SU-DHL-6 (cell line): ENCODE results near the gene TJP2.
A peak's percentile ranks its signal among the peaks of the same experiment; 100 is the strongest.

Source experiments
- H2AFZ ChIP-seq: fragments of 200-600 bp; sonication (generic); 2 replicates; pipeline ENCODE4 v1.6.1; 2014; ENCODE audit warnings: low read depth, mild to moderate bottlenecking, moderate library complexity, mixed read lengths, antibody characterized with exemption, low read length; ENCODE audit not compliant: severe bottlenecking
- H3F3A ChIP-seq: fragments of 200-600 bp; shearing (Covaris generic); 2 replicates; pipeline ENCODE4 v1.6.0; 2016; ENCODE audit warnings: antibody characterized with exemption, mild to moderate bottlenecking; ENCODE audit not compliant: insufficient read depth
- H3K27ac ChIP-seq: fragments of 200-600 bp; sonication (generic); 2 replicates; pipeline ENCODE4 v1.5.1; 2016; ENCODE audit warnings: low read depth, mild to moderate bottlenecking, low read length, moderate library complexity, mixed read lengths
- H3K27me3 ChIP-seq: fragments of 200-600 bp; sonication (generic), shearing (Covaris generic); 2 replicates; pipeline ENCODE4 v1.6.0; 2014; ENCODE audit warnings: mild to moderate bottlenecking, low read length
- H3K36me3 ChIP-seq: fragments of 200-600 bp; sonication (generic); 2 replicates; pipeline ENCODE4 v1.6.1; 2014; ENCODE audit warnings: mild to moderate bottlenecking, low read length, mixed read lengths
- H3K4me2 ChIP-seq: fragments of 300-600, 200-600 bp; shearing (Covaris generic), sonication (generic); 2 replicates; pipeline ENCODE4 v1.6.0; 2014; ENCODE audit warnings: low read length, low read depth, mild to moderate bottlenecking; ENCODE audit not compliant: poor library complexity, severe bottlenecking
- H3K4me3 ChIP-seq: fragments of 200-600 bp; sonication (generic); 2 replicates; pipeline ENCODE4 v1.5.1; 2014; ENCODE audit warnings: antibody characterized with exemption, low read length, mild to moderate bottlenecking, mixed read lengths; ENCODE audit not compliant: insufficient read depth, poor library complexity, severe bottlenecking
- H3K79me2 ChIP-seq: fragments of 200-600 bp; sonication (generic); 2 replicates; pipeline ENCODE4 v1.6.1; 2014; ENCODE audit warnings: mild to moderate bottlenecking, low read length, moderate library complexity; ENCODE audit not compliant: insufficient read depth
- H3K9ac ChIP-seq: fragments of 200-600 bp; sonication (generic); 2 replicates; pipeline ENCODE4 v1.7.0; 2014; ENCODE audit warnings: mild to moderate bottlenecking, low read length
- H3K9me2 ChIP-seq: fragments of 200-600 bp; sonication (generic); replicated peaks from 2 replicates; pipeline ENCODE4 v1.6.1; 2014; ENCODE audit warnings: low read length; ENCODE audit not compliant: insufficient read depth
- H3K9me3 ChIP-seq: fragments of 200-600 bp; sonication (generic); 2 replicates; pipeline ENCODE4 v1.6.1; 2014; ENCODE audit warnings: low read length, mixed read lengths; ENCODE audit not compliant: insufficient read depth
- H4K20me1 ChIP-seq: fragments of 200-600 bp; sonication (generic); 2 replicates; pipeline ENCODE4 v1.6.1; 2014; ENCODE audit warnings: low read depth, mild to moderate bottlenecking, antibody characterized with exemption, low read length, moderate library complexity, mixed read lengths
- CTCF ChIP-seq: fragments of 200-600 bp; sonication (generic); IDR thresholded peaks from one replicate; pipeline ENCODE4 v1.5.1; 2017; ENCODE audit warnings: antibody characterized with exemption, mild to moderate bottlenecking, low read length, moderate library complexity; ENCODE audit not compliant: insufficient read depth, poor library complexity, severe bottlenecking
- EZH2phosphoT487 ChIP-seq: fragments of 200-600 bp; sonication (generic), shearing (Covaris generic); conservative IDR thresholded peaks from 2 replicates; pipeline ENCODE4 v1.6.1; 2018; ENCODE audit warnings: mild to moderate bottlenecking, antibody characterized with exemption, low read length, moderate library complexity, mixed read lengths

The TJP2 gene

GRCh38 chr9:69179037-69179436 is 5.0 kb downstream of the TJP2 start:
- Histone ChIP-seq H3K27ac (no peak overlapping the region), H3K9ac (no peak overlapping the region), H3K79me2 (no peaks in the 10 kb centered on the region)

GRCh38 chr9:69180200-69180599 is 6.1 kb downstream of the TJP2 start:
- no peaks in the 10 kb centered on the region for H3K27me3 ChIP-seq
- TF ChIP-seq EZH2phosphoT487 (no peak), CTCF (no peak)
- H3K27ac ChIP-seq: no peak overlapping the region
- no peak overlapping the region for H2AFZ ChIP-seq
- H3K4me3 ChIP-seq: no peak overlapping the region
- H3K36me3 ChIP-seq: no peaks in the 10 kb centered on the region
- no peak overlapping the region for H3K9ac ChIP-seq
- no peaks in the 10 kb centered on the region for H3K9me3 ChIP-seq
- no peaks in the 10 kb centered on the region for H3K9me2 ChIP-seq
- no peaks in the 10 kb centered on the region for H3K79me2 ChIP-seq
- no peaks in the 10 kb centered on the region for H3F3A ChIP-seq
- no peak overlapping the region for H3K4me2 ChIP-seq
- no peaks in the 10 kb centered on the region for H4K20me1 ChIP-seq

More at GRCh38 chr9:69179037-69179436, 5.0 kb downstream of the TJP2 start:
- H3K4me2 ChIP-seq: no peak overlapping the region
- no peaks in the 10 kb centered on the region for H3K27me3 ChIP-seq
- H4K20me1 ChIP-seq: no peaks in the 10 kb centered on the region
- H2AFZ ChIP-seq: no peak overlapping the region
- H3K9me2 ChIP-seq: no peaks in the 10 kb centered on the region
- no peaks in the 10 kb centered on the region for H3K9me3 ChIP-seq
- TF ChIP-seq EZH2phosphoT487: no peak
- H3K4me3 ChIP-seq: no peak overlapping the region
- H3K36me3 ChIP-seq: no peaks in the 10 kb centered on the region
- no peaks in the 10 kb centered on the region for H3F3A ChIP-seq

GRCh38 chr9:69180670-69181069 is 6.6 kb downstream of the TJP2 start:
- H3K9me3 ChIP-seq: no peaks in the 10 kb centered on the region
- no peak for TF ChIP-seq CTCF
- TF ChIP-seq EZH2phosphoT487: no peak
- no peak overlapping the region for H2AFZ ChIP-seq
- no peaks in the 10 kb centered on the region for H3K27me3 ChIP-seq
- H3K27ac ChIP-seq: no peak overlapping the region
- no peak overlapping the region for H3K4me3 ChIP-seq
- no peaks in the 10 kb centered on the region for H3K9me2 ChIP-seq
- no peaks in the 10 kb centered on the region for H3K36me3 ChIP-seq
- no peak overlapping the region for H3K9ac ChIP-seq
- H3F3A ChIP-seq: no peaks in the 10 kb centered on the region
- no peaks in the 10 kb centered on the region for H4K20me1 ChIP-seq
- no peaks in the 10 kb centered on the region for H3K79me2 ChIP-seq
- no peak overlapping the region for H3K4me2 ChIP-seq

GRCh38 chr9:69181908-69182353 is 7.9 kb downstream of the TJP2 start:
- no peak for TF ChIP-seq CTCF
- no peaks in the 10 kb centered on the region for H3K79me2 ChIP-seq
- H3F3A ChIP-seq: no peaks in the 10 kb centered on the region
- H4K20me1 ChIP-seq: no peaks in the 10 kb centered on the region
- H3K4me3 ChIP-seq: no peak overlapping the region
- H2AFZ ChIP-seq: peak overlapping the region; percentile 51
- no peaks in the 10 kb centered on the region for H3K36me3 ChIP-seq
- H3K4me2 ChIP-seq: no peak overlapping the region
- H3K9me3 ChIP-seq: no peaks in the 10 kb centered on the region
- no peaks in the 10 kb centered on the region for H3K9me2 ChIP-seq
- no peak overlapping the region for H3K9ac ChIP-seq
- no peaks in the 10 kb centered on the region for H3K27me3 ChIP-seq
- no peak overlapping the region for H3K27ac ChIP-seq
